ENCODE results near the gene LTBP1. TPM values are rescaled to one million over a fixed set of nuclear protein-coding genes. Genes with fewer than 3 reads are reported as not detected.

The LTBP1 gene
- total RNA-seq, 2 donors from 2014 or later: 25.9 to 99.8 TPM

GRCh38 chr2:32948266-32948665, 1.5 kb downstream of the LTBP1 start:
- H3K4me1 ChIP-seq (replicated peaks): no peaks in the 10 kb centered on the region
- DNase-seq (ENCODE audit: low spot score): no peak
- intact Hi-C loops (cut with DNase I): loop anchor here (10.0 kb wide), 3 partner anchors 393 to 637 kb away; no protein-coding TSS in a partner anchor
- H3K4me3 ChIP-seq: peak overlapping the region in 1 of 2 donors; percentile 92
- WGBS: 57% methylated on average over 3 of the region's 3 CpGs
- no peaks in the 10 kb centered on the region for H3K36me3 ChIP-seq
- no peak for TF ChIP-seq POLR2A (IDR thresholded peaks at IDR 0.05)
- TF ChIP-seq POLR2AphosphoS5 (IDR thresholded peaks at IDR 0.05): no peak
- TF ChIP-seq CTCF (IDR thresholded peaks at IDR 0.05): no peak
- H3K27me3 ChIP-seq (replicated peaks; ENCODE audit: insufficient read depth): no peaks in the 10 kb centered on the region
- peak overlapping the region in 1 of 2 donors; percentile 90 for H3K27ac ChIP-seq
- no peaks in the 10 kb centered on the region for H3K9me3 ChIP-seq

- 90% methylated on average over 3 of the region's 3 CpGs for WGBS
- intact Hi-C loops (cut with DNase I): loop anchor here (10.0 kb wide), 3 partner anchors 394 to 636 kb away; no protein-coding TSS in a partner anchor
These were observed 2.5 kb downstream of the LTBP1 start for GRCh38 chr2:32949260-32949659.

DNA sequence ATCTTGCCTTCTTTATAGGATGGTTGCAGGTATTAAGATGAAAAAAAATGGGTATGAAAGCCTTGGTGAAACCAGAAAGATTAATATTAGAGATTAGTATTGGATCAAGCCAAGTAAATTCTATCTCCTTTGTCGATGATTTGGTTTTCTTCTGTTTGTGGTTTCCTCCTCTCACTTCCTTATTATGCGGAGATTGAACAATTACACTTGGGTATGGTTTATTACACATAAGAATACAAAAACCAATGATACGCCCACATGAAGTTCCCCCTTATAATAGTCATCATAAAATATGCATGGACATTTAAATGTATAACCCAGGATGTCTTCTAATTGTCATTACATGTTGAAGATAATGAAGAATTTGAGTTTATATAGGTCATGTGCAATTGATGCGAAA, 4.9 kb downstream of the LTBP1 start:
- H3K36me3 ChIP-seq: no peaks in the 10 kb centered on the region
- H3K27me3 ChIP-seq (replicated peaks; ENCODE audit: insufficient read depth): no peaks in the 10 kb centered on the region
- no peak for TF ChIP-seq CTCF (IDR thresholded peaks at IDR 0.05)
- TF ChIP-seq POLR2A (IDR thresholded peaks at IDR 0.05): no peak
- no peak for TF ChIP-seq POLR2AphosphoS5 (IDR thresholded peaks at IDR 0.05)
- no peaks in the 10 kb centered on the region for H3K4me1 ChIP-seq (replicated peaks)
- DNase-seq (ENCODE audit: low spot score): no peak
- intact Hi-C loops (cut with DNase I): no loop called here
- 91% methylated on average over 4 of the region's 4 CpGs for WGBS
- H3K27ac ChIP-seq: no peak overlapping the region
- no peaks in the 10 kb centered on the region for H3K9me3 ChIP-seq
- H3K4me3 ChIP-seq: no peak overlapping the region

More at GRCh38 chr2:32949260-32949659, 2.5 kb downstream of the LTBP1 start:
- no peak for TF ChIP-seq POLR2AphosphoS5 (IDR thresholded peaks at IDR 0.05)
- TF ChIP-seq CTCF (IDR thresholded peaks at IDR 0.05): no peak
- TF ChIP-seq POLR2A (IDR thresholded peaks at IDR 0.05): no peak
- DNase-seq (ENCODE audit: low spot score): no peak
- Histone ChIP-seq H3K27ac (no peak overlapping the region), H3K36me3 (no peaks in the 10 kb centered on the region), H3K27me3 (replicated peaks; ENCODE audit: insufficient read depth) (no peaks in the 10 kb centered on the region), H3K9me3 (no peaks in the 10 kb centered on the region), H3K4me3 (no peak overlapping the region), H3K4me1 (replicated peaks) (no peaks in the 10 kb centered on the region)

DNA sequence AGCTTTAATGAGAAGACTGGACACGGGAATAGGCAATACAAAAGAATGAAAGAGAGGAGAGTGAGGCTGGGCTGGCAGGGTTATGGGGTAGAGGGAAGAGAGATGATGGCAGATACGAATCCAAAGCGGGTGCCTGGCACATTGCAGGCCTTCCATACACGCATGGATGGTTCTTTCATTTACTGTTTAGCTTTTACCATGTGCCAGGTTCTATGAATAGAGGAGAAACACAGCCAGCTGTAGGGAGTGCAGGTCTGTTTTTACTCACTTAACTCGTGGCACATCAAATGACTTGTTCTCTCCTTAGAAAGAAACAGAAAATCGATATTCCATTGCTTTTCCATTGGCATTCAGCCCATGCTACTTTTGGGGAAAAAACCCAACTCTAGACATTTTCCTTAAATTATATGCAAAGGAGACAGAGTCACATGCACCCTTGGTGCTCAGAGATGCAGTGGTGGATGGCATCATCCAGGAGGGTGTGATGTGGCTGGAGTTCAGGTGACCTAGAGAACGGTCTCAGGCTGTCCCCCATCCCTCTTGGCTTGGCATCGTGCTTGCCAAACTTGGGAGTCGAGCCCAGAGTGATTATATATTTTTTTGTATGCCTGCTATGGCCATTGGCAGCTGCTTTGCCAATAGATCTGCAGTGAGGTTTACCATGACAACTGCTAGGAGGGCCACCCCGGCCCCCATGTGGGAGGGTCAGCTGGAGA, 6.2 kb downstream of the LTBP1 start:
- WGBS: 85% methylated on average over 10 of the region's 10 CpGs

More for the DNA sequence above, 6.2 kb downstream of the LTBP1 start:
- Histone ChIP-seq H3K4me1 (replicated peaks) (no peaks in the 10 kb centered on the region), H3K4me3 (no peak overlapping the region), H3K9me3 (no peaks in the 10 kb centered on the region), H3K36me3 (no peaks in the 10 kb centered on the region), H3K27ac (no peak overlapping the region), H3K27me3 (replicated peaks; ENCODE audit: insufficient read depth) (no peaks in the 10 kb centered on the region)
- DNase-seq (ENCODE audit: low spot score): no peak
- intact Hi-C loops (cut with DNase I): no loop called here
- TF ChIP-seq CTCF (IDR thresholded peaks at IDR 0.05) (no peak), POLR2AphosphoS5 (IDR thresholded peaks at IDR 0.05) (no peak), POLR2A (IDR thresholded peaks at IDR 0.05) (no peak)
